WTC11 (cell line): Measurements from ENCODE around the gene LPP.

Source experiments
- ATF1 ChIP-seq: sonication (generic); formaldehyde crosslinking; IDR thresholded peaks from 2 replicates; pipeline ENCODE4 v1.8.1; 2023; ENCODE audit warnings: mild to moderate bottlenecking, moderate library complexity, missing genetic modification reagents
- CREB1 ChIP-seq: sonication (generic); formaldehyde crosslinking; IDR thresholded peaks from 2 replicates; pipeline ENCODE4 v1.8.0; 2023; ENCODE audit warnings: mild to moderate bottlenecking, missing genetic modification reagents
- CTCF ChIP-seq: fragments of 200-600 bp; IDR thresholded peaks from 2 replicates; pipeline ENCODE4 v1.8.0; 2022; ENCODE audit warnings: antibody characterized with exemption
- FOXK1 ChIP-seq: sonication (generic); formaldehyde crosslinking; IDR thresholded peaks from 2 replicates; pipeline ENCODE4 v1.8.0; 2022; ENCODE audit warnings: mild to moderate bottlenecking, moderate library complexity, missing genetic modification reagents
- FOXP1 ChIP-seq: sonication (generic); formaldehyde crosslinking; IDR thresholded peaks from 2 replicates; pipeline ENCODE4 v1.8.0; 2022; ENCODE audit warnings: missing genetic modification reagents, mild to moderate bottlenecking, moderate library complexity, borderline replicate concordance
- NFYB ChIP-seq: sonication (generic); formaldehyde crosslinking; conservative IDR thresholded peaks from 2 replicates; pipeline ENCODE4 v1.8.0; 2022; ENCODE audit warnings: low read depth, missing genetic modification reagents
- NR2C2 ChIP-seq: sonication (generic); formaldehyde crosslinking; IDR thresholded peaks from 2 replicates; pipeline ENCODE4 v1.8.0; 2022; ENCODE audit warnings: mild to moderate bottlenecking, missing genetic modification reagents
- PRDM15 ChIP-seq: sonication (generic); formaldehyde crosslinking; IDR thresholded peaks from 2 replicates; pipeline ENCODE4 v1.8.0; 2022; ENCODE audit warnings: missing genetic modification reagents
- RORB ChIP-seq: fragments of 250-450 bp; sonication (Bioruptor Pico); IDR thresholded peaks from 2 replicates; pipeline ENCODE4 v1.9.0; 2021; ENCODE audit warnings: mild to moderate bottlenecking
- USF1 ChIP-seq: sonication (generic); formaldehyde crosslinking; IDR thresholded peaks from 2 replicates; pipeline ENCODE4 v1.8.0; 2022; ENCODE audit warnings: mild to moderate bottlenecking, missing genetic modification reagents
- USF2 ChIP-seq: sonication (generic); formaldehyde crosslinking; IDR thresholded peaks from 2 replicates; pipeline ENCODE4 v1.8.1; 2023; ENCODE audit warnings: mild to moderate bottlenecking, missing genetic modification reagents, moderate library complexity
- ZNF416 ChIP-seq: fragments of 250-450 bp; sonication (Bioruptor Pico); IDR thresholded peaks from 2 replicates; pipeline ENCODE4 v1.9.0; 2021; ENCODE audit warnings: mild to moderate bottlenecking, inconsistent platforms

- TF ChIP-seq USF2 (no peak), ATF1 (CRISPR knock-in tag) (no peak), PRDM15 (CRISPR knock-in tag) (no peak), CREB1 (no peak), ZNF416 (no peak), CTCF (no peak), NR2C2 (CRISPR knock-in tag) (no peak), RORB (CRISPR knock-in tag) (no peak), USF1 (CRISPR knock-in tag) (no peak), NFYB (CRISPR knock-in tag) (no peak), FOXK1 (CRISPR knock-in tag) (no peak), FOXP1 (CRISPR knock-in tag) (no peak)
Measured at GRCh38 chr3:188539631-188540194, 385.8 kb downstream of the LPP start.
